SK-N-SH (cell line): ENCODE measurements around the gene BARD1. TPM values are rescaled to one million over a fixed set of nuclear protein-coding genes. Genes with fewer than 3 reads are reported as not detected.

Experiments
- CTCF ChIA-PET: fragments of 300-600, 350-600 bp; formaldehyde crosslinking; extraction: SDS; loops from one replicate; lab custom pipeline; 2021; lab: Yijun Ruan, JAX
- POLR2A ChIA-PET: fragments of 350-600 bp; sonication (Branson Sonifier 250); formaldehyde crosslinking; extraction: SDS; loops from one replicate; lab custom pipeline; 2020; ENCODE audit warnings: antibody characterized with exemption, inconsistent platforms; lab: Yijun Ruan, JAX
- DNase-seq: peaks from one replicate; pipeline ENCODE4 v3.0.0; 2012
- H2AFZ ChIP-seq: fragments of 200-600 bp; sonication (generic); 2 replicates; pipeline ENCODE4 v1.8.1; 2016; ENCODE audit warnings: antibody characterized with exemption, mild to moderate bottlenecking, low read depth
- H3F3A ChIP-seq: fragments of 200-600 bp; sonication (generic); replicated peaks from 2 replicates; pipeline ENCODE3; 2016; ENCODE audit warnings: antibody characterized with exemption, mild to moderate bottlenecking; ENCODE audit not compliant: insufficient read depth
- H3K27ac ChIP-seq, 2 experiments: fragments of 200-500 bp in 1 of 2; fragments of 200-600 bp in 1 of 2; sonication (Bioruptor generic) in 1 of 2; sonication (generic), shearing (Covaris generic) in 1 of 2; 2 replicates each; pipeline versions ENCODE4 v1.5.1 to v1.6.1; 2014 to 2016; ENCODE audit warnings: low read depth in 2 of 2, inconsistent platforms in 1 of 2, low read length in 1 of 2, mild to moderate bottlenecking in 1 of 2, mixed read lengths in 1 of 2
- H3K27me3 ChIP-seq: fragments of 200-600 bp; sonication (generic), shearing (Covaris generic); 2 replicates; pipeline ENCODE4 v1.6.1; 2016; ENCODE audit warnings: mixed run types; ENCODE audit not compliant: insufficient read depth
- H3K36me3 ChIP-seq, 2 experiments: fragments of 200-500 bp in 1 of 2; fragments of 200-600 bp in 1 of 2; sonication (Bioruptor generic) in 1 of 2; sonication (generic) in 1 of 2; replicated peaks in 1 of 2; 2 replicates each; pipeline versions ENCODE3 to v1.5.1; 2014 to 2016; ENCODE audit warnings: low read length in 1 of 2, mild to moderate bottlenecking in 1 of 2; ENCODE audit not compliant: insufficient read depth in 2 of 2, control insufficient read depth in 1 of 2
- H3K4me1 ChIP-seq, 2 experiments: fragments of 200-500 bp in 1 of 2; fragments of 200-600 bp in 1 of 2; sonication (Bioruptor generic) in 1 of 2; sonication (generic), shearing (Covaris generic) in 1 of 2; 2 replicates each; pipeline versions ENCODE4 v1.5.1 to v1.6.1; 2014 to 2016; ENCODE audit warnings: low read depth in 1 of 2, low read length in 1 of 2, mixed run types in 1 of 2; ENCODE audit not compliant: insufficient read depth in 2 of 2, control insufficient read depth in 1 of 2
- H3K4me2 ChIP-seq: fragments of 200-600 bp; sonication (generic), shearing (Covaris generic); 2 replicates; pipeline ENCODE4 v1.6.1; 2017; ENCODE audit warnings: mixed run types
- H3K4me3 ChIP-seq, 2 experiments: fragments of 200-500 bp in 1 of 2; fragments of 200-600 bp in 1 of 2; sonication (Bioruptor generic) in 1 of 2; sonication (generic), shearing (Covaris generic) in 1 of 2; 2 replicates each; pipeline versions ENCODE4 v1.5.1 to v1.8.1; 2014 to 2016; ENCODE audit warnings: low read depth in 2 of 2, inconsistent platforms in 1 of 2, low read length in 1 of 2, mild to moderate bottlenecking in 1 of 2, mixed read lengths in 1 of 2, moderate library complexity in 1 of 2
- H3K79me2 ChIP-seq: fragments of 200-600 bp; sonication (generic); 2 replicates; pipeline ENCODE4 v1.8.1; 2017; ENCODE audit warnings: mild to moderate bottlenecking; ENCODE audit not compliant: insufficient read depth
- H3K9ac ChIP-seq: fragments of 200-600 bp; sonication (generic); 2 replicates; pipeline ENCODE4 v1.6.1; 2017; ENCODE audit warnings: mixed run types
- H3K9me2 ChIP-seq: fragments of 200-600 bp; sonication (generic); 2 replicates; pipeline ENCODE4 v1.6.1; 2017; ENCODE audit warnings: mixed run types
- H3K9me3 ChIP-seq: fragments of 200-600 bp; sonication (generic); 2 replicates; pipeline ENCODE4 v1.6.1; 2017; ENCODE audit warnings: mixed run types, mild to moderate bottlenecking, moderate library complexity
- H4K20me1 ChIP-seq: fragments of 200-600 bp; sonication (generic); 2 replicates; pipeline ENCODE4 v1.6.1; 2017; ENCODE audit warnings: mild to moderate bottlenecking, mixed run types; ENCODE audit not compliant: insufficient read depth
- FOXJ3 ChIP-seq: sonication (generic); formaldehyde crosslinking; IDR thresholded peaks from 2 replicates; pipeline ENCODE4 v1.5.1; 2020; ENCODE audit warnings: mild to moderate bottlenecking, missing genetic modification reagents
- GABPA ChIP-seq: IDR thresholded peaks from 2 replicates; pipeline ENCODE4 v1.4.0; 2012; ENCODE audit warnings: low read depth, mild to moderate bottlenecking
- MEF2A ChIP-seq: IDR thresholded peaks from 2 replicates; pipeline ENCODE4 v1.4.0; 2012; ENCODE audit warnings: low read depth, borderline replicate concordance
- NRF1 ChIP-seq: IDR thresholded peaks from 2 replicates; pipeline ENCODE4 v1.6.1; 2012; ENCODE audit warnings: low read depth, mild to moderate bottlenecking, low read length
- RAD21 ChIP-seq: IDR thresholded peaks from 2 replicates; pipeline ENCODE4 v1.6.1; 2012; ENCODE audit warnings: mild to moderate bottlenecking, low read length
- RCOR1 ChIP-seq: fragments of 150-350 bp; IDR thresholded peaks from 2 replicates; pipeline ENCODE4 v1.6.1; 2017; ENCODE audit warnings: antibody characterized with exemption, low read length
- RXRA ChIP-seq: IDR thresholded peaks from 2 replicates; pipeline ENCODE4 v1.4.0; 2012; ENCODE audit warnings: low read depth, mild to moderate bottlenecking, borderline replicate concordance
- TAF1 ChIP-seq: IDR thresholded peaks from 2 replicates; pipeline ENCODE4 v1.6.1; 2012; ENCODE audit warnings: low read depth, mild to moderate bottlenecking, low read length, moderate library complexity, borderline replicate concordance
- TCF12 ChIP-seq: IDR thresholded peaks from 2 replicates; pipeline ENCODE4 v1.4.0; 2012
- TEAD4 ChIP-seq: IDR thresholded peaks from 2 replicates; pipeline ENCODE4 v1.4.0; 2012; ENCODE audit warnings: mild to moderate bottlenecking, borderline replicate concordance; ENCODE audit not compliant: insufficient read depth
- YY1 ChIP-seq: IDR thresholded peaks from 2 replicates; pipeline ENCODE4 v1.4.0; 2012; ENCODE audit warnings: low read depth, mild to moderate bottlenecking
- polyA plus RNA-seq, 3 experiments: library from polyadenylated mRNA; depleted of rRNA; stranded (reverse); fragments of >200 nt; gene quantifications; 2 replicates each; pipeline ENCODE4 v1.2.3, GENCODE V29; 2012
- TF ChIP-seq, protein P1 (sequence below): IDR thresholded peaks from 2 replicates; pipeline ENCODE4 v1.4.0; 2012; ENCODE audit warnings: low read depth, borderline replicate concordance
- TF ChIP-seq, protein P2 (sequence below): IDR thresholded peaks from 2 replicates; pipeline ENCODE4 v1.4.0; 2012; ENCODE audit warnings: low read depth, borderline replicate concordance
- TF ChIP-seq, protein P3 (sequence below): IDR thresholded peaks from 2 replicates; pipeline ENCODE4 v1.6.1; 2012; ENCODE audit warnings: mild to moderate bottlenecking, low read depth, low read length, moderate library complexity
- TF ChIP-seq, protein P4 (sequence below): fragments of 200-600 bp; sonication (generic); IDR thresholded peaks from 2 replicates; pipeline ENCODE4 v1.6.1; 2017; ENCODE audit warnings: antibody characterized with exemption, mild to moderate bottlenecking, moderate library complexity
- TF ChIP-seq, protein P5 (sequence below): IDR thresholded peaks from 2 replicates; pipeline ENCODE4; 2012

Gene BARD1
- polyA plus RNA-seq, 1 of the 3 experiments (the other 2 are of a cell fraction) = 2.4 TPM

DNA sequence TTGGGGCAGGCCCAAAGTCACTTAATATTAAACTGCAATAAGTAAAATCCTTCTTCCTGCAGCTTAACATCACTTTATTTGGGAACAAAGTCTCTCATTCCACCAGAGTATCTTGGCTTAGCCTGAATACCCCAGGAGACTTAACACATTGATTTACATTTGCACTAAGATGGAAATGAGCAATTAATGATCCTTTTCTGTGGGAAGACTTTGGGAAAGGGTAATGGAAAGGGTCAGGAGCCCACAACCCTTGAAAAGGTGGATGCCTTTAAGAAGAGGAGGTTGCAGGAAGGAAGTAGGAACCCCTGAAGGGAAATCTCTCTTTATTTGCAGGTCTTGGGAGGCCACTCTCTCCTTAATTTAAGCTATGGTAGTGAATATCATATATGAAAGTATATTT lies 28.0 kb upstream of the BARD1 start:
- H3F3A ChIP-seq = no peaks in the 10 kb centered on the region
- H3K4me2 ChIP-seq = no peak overlapping the region
- ChIA-PET CTCF (no interaction called here), POLR2A (no interaction called here)
- DNase-seq = no peak
- no peaks in the 10 kb centered on the region for H4K20me1 ChIP-seq
- H3K4me1 ChIP-seq = no peaks in the 10 kb centered on the region; a peak in 1 of 4 replicates
- no peak for TF ChIP-seq YY1
- no peak for TF ChIP-seq FOXJ3 (CRISPR knock-in tag)
- TF ChIP-seq NRF1 = no peak
- TF ChIP-seq, protein P1, sequence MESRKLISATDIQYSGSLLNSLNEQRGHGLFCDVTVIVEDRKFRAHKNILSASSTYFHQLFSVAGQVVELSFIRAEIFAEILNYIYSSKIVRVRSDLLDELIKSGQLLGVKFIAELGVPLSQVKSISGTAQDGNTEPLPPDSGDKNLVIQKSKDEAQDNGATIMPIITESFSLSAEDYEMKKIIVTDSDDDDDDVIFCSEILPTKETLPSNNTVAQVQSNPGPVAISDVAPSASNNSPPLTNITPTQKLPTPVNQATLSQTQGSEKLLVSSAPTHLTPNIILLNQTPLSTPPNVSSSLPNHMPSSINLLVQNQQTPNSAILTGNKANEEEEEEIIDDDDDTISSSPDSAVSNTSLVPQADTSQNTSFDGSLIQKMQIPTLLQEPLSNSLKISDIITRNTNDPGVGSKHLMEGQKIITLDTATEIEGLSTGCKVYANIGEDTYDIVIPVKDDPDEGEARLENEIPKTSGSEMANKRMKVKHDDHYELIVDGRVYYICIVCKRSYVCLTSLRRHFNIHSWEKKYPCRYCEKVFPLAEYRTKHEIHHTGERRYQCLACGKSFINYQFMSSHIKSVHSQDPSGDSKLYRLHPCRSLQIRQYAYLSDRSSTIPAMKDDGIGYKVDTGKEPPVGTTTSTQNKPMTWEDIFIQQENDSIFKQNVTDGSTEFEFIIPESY = no peak
- TF ChIP-seq, protein P2, sequence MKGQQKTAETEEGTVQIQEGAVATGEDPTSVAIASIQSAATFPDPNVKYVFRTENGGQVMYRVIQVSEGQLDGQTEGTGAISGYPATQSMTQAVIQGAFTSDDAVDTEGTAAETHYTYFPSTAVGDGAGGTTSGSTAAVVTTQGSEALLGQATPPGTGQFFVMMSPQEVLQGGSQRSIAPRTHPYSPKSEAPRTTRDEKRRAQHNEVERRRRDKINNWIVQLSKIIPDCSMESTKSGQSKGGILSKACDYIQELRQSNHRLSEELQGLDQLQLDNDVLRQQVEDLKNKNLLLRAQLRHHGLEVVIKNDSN = no peak
- no peak for TF ChIP-seq GABPA
- TF ChIP-seq, protein P3, sequence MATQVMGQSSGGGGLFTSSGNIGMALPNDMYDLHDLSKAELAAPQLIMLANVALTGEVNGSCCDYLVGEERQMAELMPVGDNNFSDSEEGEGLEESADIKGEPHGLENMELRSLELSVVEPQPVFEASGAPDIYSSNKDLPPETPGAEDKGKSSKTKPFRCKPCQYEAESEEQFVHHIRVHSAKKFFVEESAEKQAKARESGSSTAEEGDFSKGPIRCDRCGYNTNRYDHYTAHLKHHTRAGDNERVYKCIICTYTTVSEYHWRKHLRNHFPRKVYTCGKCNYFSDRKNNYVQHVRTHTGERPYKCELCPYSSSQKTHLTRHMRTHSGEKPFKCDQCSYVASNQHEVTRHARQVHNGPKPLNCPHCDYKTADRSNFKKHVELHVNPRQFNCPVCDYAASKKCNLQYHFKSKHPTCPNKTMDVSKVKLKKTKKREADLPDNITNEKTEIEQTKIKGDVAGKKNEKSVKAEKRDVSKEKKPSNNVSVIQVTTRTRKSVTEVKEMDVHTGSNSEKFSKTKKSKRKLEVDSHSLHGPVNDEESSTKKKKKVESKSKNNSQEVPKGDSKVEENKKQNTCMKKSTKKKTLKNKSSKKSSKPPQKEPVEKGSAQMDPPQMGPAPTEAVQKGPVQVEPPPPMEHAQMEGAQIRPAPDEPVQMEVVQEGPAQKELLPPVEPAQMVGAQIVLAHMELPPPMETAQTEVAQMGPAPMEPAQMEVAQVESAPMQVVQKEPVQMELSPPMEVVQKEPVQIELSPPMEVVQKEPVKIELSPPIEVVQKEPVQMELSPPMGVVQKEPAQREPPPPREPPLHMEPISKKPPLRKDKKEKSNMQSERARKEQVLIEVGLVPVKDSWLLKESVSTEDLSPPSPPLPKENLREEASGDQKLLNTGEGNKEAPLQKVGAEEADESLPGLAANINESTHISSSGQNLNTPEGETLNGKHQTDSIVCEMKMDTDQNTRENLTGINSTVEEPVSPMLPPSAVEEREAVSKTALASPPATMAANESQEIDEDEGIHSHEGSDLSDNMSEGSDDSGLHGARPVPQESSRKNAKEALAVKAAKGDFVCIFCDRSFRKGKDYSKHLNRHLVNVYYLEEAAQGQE = no peak
- TF ChIP-seq, protein P4, sequence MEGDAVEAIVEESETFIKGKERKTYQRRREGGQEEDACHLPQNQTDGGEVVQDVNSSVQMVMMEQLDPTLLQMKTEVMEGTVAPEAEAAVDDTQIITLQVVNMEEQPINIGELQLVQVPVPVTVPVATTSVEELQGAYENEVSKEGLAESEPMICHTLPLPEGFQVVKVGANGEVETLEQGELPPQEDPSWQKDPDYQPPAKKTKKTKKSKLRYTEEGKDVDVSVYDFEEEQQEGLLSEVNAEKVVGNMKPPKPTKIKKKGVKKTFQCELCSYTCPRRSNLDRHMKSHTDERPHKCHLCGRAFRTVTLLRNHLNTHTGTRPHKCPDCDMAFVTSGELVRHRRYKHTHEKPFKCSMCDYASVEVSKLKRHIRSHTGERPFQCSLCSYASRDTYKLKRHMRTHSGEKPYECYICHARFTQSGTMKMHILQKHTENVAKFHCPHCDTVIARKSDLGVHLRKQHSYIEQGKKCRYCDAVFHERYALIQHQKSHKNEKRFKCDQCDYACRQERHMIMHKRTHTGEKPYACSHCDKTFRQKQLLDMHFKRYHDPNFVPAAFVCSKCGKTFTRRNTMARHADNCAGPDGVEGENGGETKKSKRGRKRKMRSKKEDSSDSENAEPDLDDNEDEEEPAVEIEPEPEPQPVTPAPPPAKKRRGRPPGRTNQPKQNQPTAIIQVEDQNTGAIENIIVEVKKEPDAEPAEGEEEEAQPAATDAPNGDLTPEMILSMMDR = no peak
- TF ChIP-seq MEF2A = no peak
- no peak for TF ChIP-seq RXRA
- no peak for TF ChIP-seq TCF12
- no peak for TF ChIP-seq TEAD4
- TF ChIP-seq RCOR1 = no peak
- no peak for TF ChIP-seq RAD21
- TF ChIP-seq TAF1 = no peak
- TF ChIP-seq, protein P5, sequence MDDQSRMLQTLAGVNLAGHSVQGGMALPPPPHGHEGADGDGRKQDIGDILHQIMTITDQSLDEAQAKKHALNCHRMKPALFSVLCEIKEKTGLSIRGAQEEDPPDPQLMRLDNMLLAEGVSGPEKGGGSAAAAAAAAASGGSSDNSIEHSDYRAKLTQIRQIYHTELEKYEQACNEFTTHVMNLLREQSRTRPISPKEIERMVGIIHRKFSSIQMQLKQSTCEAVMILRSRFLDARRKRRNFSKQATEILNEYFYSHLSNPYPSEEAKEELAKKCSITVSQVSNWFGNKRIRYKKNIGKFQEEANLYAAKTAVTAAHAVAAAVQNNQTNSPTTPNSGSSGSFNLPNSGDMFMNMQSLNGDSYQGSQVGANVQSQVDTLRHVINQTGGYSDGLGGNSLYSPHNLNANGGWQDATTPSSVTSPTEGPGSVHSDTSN = no peak
- no peak overlapping the region for H3K27ac ChIP-seq
- H3K9ac ChIP-seq = no peak overlapping the region
- no peaks in the 10 kb centered on the region for H3K9me2 ChIP-seq
- H3K9me3 ChIP-seq = no peaks in the 10 kb centered on the region
- no peaks in the 10 kb centered on the region for H3K79me2 ChIP-seq
- H3K4me3 ChIP-seq = no peak overlapping the region
- H3K36me3 ChIP-seq = no peaks in the 10 kb centered on the region
- no peaks in the 10 kb centered on the region for H3K27me3 ChIP-seq
- no peak overlapping the region for H2AFZ ChIP-seq
